ENCODE measurements around the gene TICRR. TPM values are rescaled to one million over a fixed set of nuclear protein-coding genes. Genes with fewer than 3 reads are reported as not detected.

TICRR gene
- total and polyA plus RNA-seq, 2 of the 13 experiments (the other 11 are each of a cell fraction or from before 2014, with no cell fraction given): 4.1 to 14.3 TPM

- TF ChIP-seq ZNF318 (CRISPR knock-in tag; IDR thresholded peaks at IDR 0.05): no peak
- TF ChIP-seq ZFP62 (CRISPR knock-in tag; IDR thresholded peaks at IDR 0.05): no peak
- TF ChIP-seq ZNF24 (IDR thresholded peaks at IDR 0.05): no peak
- no peak for TF ChIP-seq MTERF4 (CRISPR knock-in tag; IDR thresholded peaks at IDR 0.05)
- TF ChIP-seq CREB1 (IDR thresholded peaks at IDR 0.05): no peak
- TF ChIP-seq CREB1 (CRISPR knock-in tag; IDR thresholded peaks at IDR 0.05): no peak
- peak; percentile 34 for TF ChIP-seq YY1 (IDR thresholded peaks at IDR 0.05; ENCODE audit: insufficient read depth, insufficient replicate concordance, low read depth, low read length)
- TF ChIP-seq NFAT5 (CRISPR knock-in tag; IDR thresholded peaks at IDR 0.05): no peak
- TF ChIP-seq SKIL (CRISPR knock-in tag; IDR thresholded peaks at IDR 0.05; ENCODE audit: borderline replicate concordance): no peak
- TF ChIP-seq ZBTB42 (CRISPR knock-in tag; IDR thresholded peaks at IDR 0.05): no peak
- peak; percentile 53; the same call in 1 of the 2 replicates for TF ChIP-seq GABPB1 (CRISPR knock-in tag; IDR thresholded peaks at IDR 0.05)
- no peak for TF ChIP-seq ZFP36L1 (CRISPR knock-in tag; IDR thresholded peaks at IDR 0.05)
These were observed 90.3 kb downstream of the TICRR start (continued) for GRCh38 chr15:89665449-89666181.
